IMR-90 (cell line): ENCODE results near the gene ZNF780B. TPM values are rescaled to one million over a fixed set of nuclear protein-coding genes. Genes with fewer than 3 reads are reported as not detected.

Experiments used
- ATAC-seq: fragments of 200-7000 bp; cut with Tn5 transposase; 2 replicates; pipeline ENCODE4 v1.9.1; 2020; ENCODE audit warnings: low read depth, mild to moderate bottlenecking, moderate library complexity
- BruUV-seq: library from RNA; stranded (reverse); fragments of 400-500 nt; replicated peaks from 2 replicates; lab custom pipeline; 2021; lab: Mats Ljungman, UMichigan
- CTCF ChIA-PET: fragments of 300-600 bp; formaldehyde crosslinking; extraction: SDS; loops from one replicate; lab custom pipeline; 2021; ENCODE audit warnings: antibody characterized with exemption; lab: Yijun Ruan, JAX
- POLR2A ChIA-PET: fragments of 300-600 bp; sonication (Branson Sonifier 250); formaldehyde crosslinking; loops from one replicate; lab custom pipeline; 2022; ENCODE audit warnings: antibody characterized with exemption; ENCODE audit not compliant: unreplicated experiment; lab: Charles Lee
- DNase-seq: peaks from one replicate; pipeline ENCODE4 v3.0.0; 2013
- H2AFZ ChIP-seq: replicated peaks from 2 replicates; pipeline ENCODE3; 2013; ENCODE audit warnings: low read length, mild to moderate bottlenecking; ENCODE audit not compliant: poor library complexity
- H2AK5ac ChIP-seq: 2 replicates; pipeline ENCODE4 v1.6.1; 2013; ENCODE audit warnings: low read depth, low read length, inconsistent platforms
- H2AK9ac ChIP-seq: replicated peaks from 2 replicates; pipeline ENCODE3; 2013; ENCODE audit warnings: mild to moderate bottlenecking, low read depth, low read length, moderate library complexity; ENCODE audit not compliant: poor library complexity
- H2BK120ac ChIP-seq: 2 replicates; pipeline ENCODE4 v1.6.1; 2013; ENCODE audit warnings: low read depth, low read length, inconsistent platforms
- H2BK15ac ChIP-seq: 3 replicates; pipeline ENCODE4 v1.6.1; 2013; ENCODE audit warnings: low read depth, low read length, inconsistent platforms
- H2BK20ac ChIP-seq: 2 replicates; pipeline ENCODE4 v1.6.1; 2013; ENCODE audit warnings: low read depth, mild to moderate bottlenecking, inconsistent platforms, low read length, moderate library complexity
- H2BK5ac ChIP-seq: 2 replicates; pipeline ENCODE4 v1.6.1; 2013; ENCODE audit warnings: mild to moderate bottlenecking, low read depth, low read length, inconsistent platforms; ENCODE audit not compliant: poor library complexity, severe bottlenecking
- H3K14ac ChIP-seq: replicated peaks from 2 replicates; pipeline ENCODE4 v1.6.1; 2013; ENCODE audit warnings: low read depth, low read length, inconsistent platforms
- H3K18ac ChIP-seq: 2 replicates; pipeline ENCODE4 v1.6.1; 2013; ENCODE audit warnings: low read depth, low read length, control low read depth
- H3K23ac ChIP-seq: 2 replicates; pipeline ENCODE4 v1.6.1; 2013; ENCODE audit warnings: low read depth, low read length, inconsistent platforms
- H3K27ac ChIP-seq: 2 replicates; pipeline ENCODE4 v1.5.1; 2013; ENCODE audit warnings: mild to moderate bottlenecking, control low read depth, low read length; ENCODE audit not compliant: insufficient read depth
- H3K27me3 ChIP-seq: 2 replicates; pipeline ENCODE4 v1.6.1; 2013; ENCODE audit warnings: low read length; ENCODE audit not compliant: control insufficient read depth, insufficient read depth
- H3K36me3 ChIP-seq: 2 replicates; pipeline ENCODE4 v1.6.1; 2013; ENCODE audit warnings: low read length, mixed read lengths; ENCODE audit not compliant: control insufficient read depth, insufficient read depth
- H3K4ac ChIP-seq: 2 replicates; pipeline ENCODE4 v1.6.1; 2013; ENCODE audit warnings: low read depth, low read length, inconsistent platforms
- H3K4me1 ChIP-seq: 2 replicates; pipeline ENCODE4 v1.6.1; 2013; ENCODE audit warnings: low read length, mixed read lengths; ENCODE audit not compliant: control insufficient read depth, insufficient read depth
- H3K4me2 ChIP-seq: 2 replicates; pipeline ENCODE4 v1.6.1; 2013; ENCODE audit warnings: low read depth, mild to moderate bottlenecking, control low read depth, low read length, moderate library complexity
- H3K4me3 ChIP-seq: 2 replicates; pipeline ENCODE4 v1.5.1; 2013; ENCODE audit warnings: low read depth, mild to moderate bottlenecking, control low read depth, low read length, moderate library complexity; ENCODE audit not compliant: insufficient read depth
- H3K56ac ChIP-seq: 2 replicates; pipeline ENCODE4 v1.6.1; 2013; ENCODE audit warnings: low read length, inconsistent platforms; ENCODE audit not compliant: insufficient read depth; ENCODE audit errors: extremely low read depth
- H3K79me1 ChIP-seq, 2 experiments: 2 replicates each; pipeline ENCODE4 v1.6.1; 2013; ENCODE audit warnings: low read length in 2 of 2, inconsistent platforms in 1 of 2, low read depth in 1 of 2
- H3K9ac ChIP-seq: 2 replicates; pipeline ENCODE4 v1.6.1; 2013; ENCODE audit warnings: low read depth, low read length, control low read depth
- H3K9me1 ChIP-seq: 2 replicates; pipeline ENCODE4 v1.6.1; 2013; ENCODE audit warnings: low read length, inconsistent platforms; ENCODE audit not compliant: insufficient read depth
- H3K9me3 ChIP-seq: 2 replicates; pipeline ENCODE4 v1.6.1; 2013; ENCODE audit warnings: low read length; ENCODE audit not compliant: control insufficient read depth, insufficient read depth
- H4K20me1 ChIP-seq: 2 replicates; pipeline ENCODE4 v1.6.1; 2013; ENCODE audit warnings: low read length, inconsistent platforms; ENCODE audit not compliant: insufficient read depth
- H4K5ac ChIP-seq: 2 replicates; pipeline ENCODE4 v1.6.1; 2013; ENCODE audit warnings: mild to moderate bottlenecking, low read depth, low read length, control low read depth
- H4K8ac ChIP-seq, 2 experiments: 2 replicates each; pipeline ENCODE4 v1.6.1; 2013; ENCODE audit warnings: low read depth in 2 of 2, low read length in 2 of 2, control low read depth in 1 of 2, inconsistent platforms in 1 of 2
- H4K91ac ChIP-seq: 2 replicates; pipeline ENCODE4 v1.6.1; 2013; ENCODE audit warnings: low read depth, low read length, inconsistent platforms; ENCODE audit not compliant: insufficient read depth
- BHLHE40 ChIP-seq: fragments of 150-350 bp; IDR thresholded peaks from 2 replicates; pipeline ENCODE4 v1.6.1; 2016; ENCODE audit warnings: mild to moderate bottlenecking, low read depth, low read length
- RCOR1 ChIP-seq: IDR thresholded peaks from 2 replicates; pipeline ENCODE4 v1.6.1; 2012; ENCODE audit warnings: mild to moderate bottlenecking, low read length, improper control_type of control experiment; ENCODE audit not compliant: insufficient replicate concordance
- SMC3 ChIP-seq: fragments of 150-350 bp; IDR thresholded peaks from 2 replicates; pipeline ENCODE4 v1.6.1; 2016; ENCODE audit warnings: low read depth, mild to moderate bottlenecking, antibody characterized with exemption, low read length, moderate library complexity
- WGBS, 2 experiments: methylation state at CpG; one replicate each; pipeline versions ENCODE4 v1.1.5 to v1.1.7; 2013; ENCODE audit warnings: missing lambda C conversion rate in 2 of 2; ENCODE audit not compliant: insufficient read length in 1 of 2; ENCODE audit errors: extremely low coverage in 2 of 2; 5-methylcytosine and 5-hydroxymethylcytosine counted together
- dilution Hi-C: fragments of 300-500 bp; cut with HindIII; formaldehyde crosslinking; loops from one replicate; pipeline ENCODE4 v1.14.3; 2018; ENCODE audit warnings: low sequenced_read_pairs; ENCODE audit not compliant: unreplicated experiment
- in situ Hi-C: fragments of 300-500 bp; cut with MboI; formaldehyde crosslinking; loops from 3 replicates; pipeline ENCODE4 v1.14.3; 2019; ENCODE audit warnings: low sequenced_read_pairs, inconsistent platforms, mixed read lengths
- intact Hi-C: fragments of 100-400 bp; cut with micrococcal nuclease; formaldehyde crosslinking; loops from 2 replicates; pipeline ENCODE4 v1.10.0; 2022
- polyA plus RNA-seq, 3 experiments: library from polyadenylated mRNA; depleted of rRNA; stranded (reverse); fragments of >200 nt; gene quantifications; 2 replicates each; pipeline ENCODE4 v1.2.3, GENCODE V29; 2012; ENCODE audit warnings: low replicate concordance in 1 of 3
- total RNA-seq: library from RNA; depleted of rRNA; stranded (reverse); fragments of >200 nt; gene quantifications from 2 replicates; pipeline ENCODE4 v1.2.3, GENCODE V29; 2012

The ZNF780B gene
- total and polyA plus RNA-seq, 2 of the 4 experiments (the other 2 are of a cell fraction): 3.7 to 19.9 TPM

- peak overlapping the region; percentile 48 for H2BK5ac ChIP-seq
- H3K9me3 ChIP-seq: no peaks in the 10 kb centered on the region
- TF ChIP-seq RCOR1 (no peak), BHLHE40 (no peak), SMC3 (no peak)
- 0 out of 3 replicates have a peak overlapping the region, but pooled peaks have one; percentile 78 for H2BK15ac ChIP-seq
- no peak overlapping the region for H2AK5ac ChIP-seq
- peak overlapping the region; percentile 91 for H3K4me3 ChIP-seq
- dilution Hi-C loops: no loop called here
- no peaks in the 10 kb centered on the region for H4K20me1 ChIP-seq
- in situ Hi-C loops: no loop called here
- peak overlapping the region; percentile 94 for H3K14ac ChIP-seq
- no peak overlapping the region; the same call in 1 of the 2 replicates for H3K4ac ChIP-seq
- no TSS peak for BruUV-seq
- H3K56ac ChIP-seq: peak overlapping the region; percentile 73; the same call in 1 of the 2 replicates
- no peaks in the 10 kb centered on the region; the same call in 1 of the 2 replicates for H3K9me1 ChIP-seq
- H2BK20ac ChIP-seq: no peak overlapping the region
- no peaks in the 10 kb centered on the region for H3K36me3 ChIP-seq
- no peak overlapping the region for H2AK9ac ChIP-seq
- peaks cover 15 to 20% of the 10 kb centered on the region in 2 experiments for H3K79me1 ChIP-seq
- H3K27me3 ChIP-seq: no peaks in the 10 kb centered on the region
- no peak overlapping the region; the same call in 1 of the 2 replicates for H3K18ac ChIP-seq
- peak overlapping the region; percentile 100 for H2AFZ ChIP-seq
- 0 out of 2 replicates have a peak overlapping the region, but pooled peaks have one; percentile 77 for H2BK120ac ChIP-seq
- H4K8ac ChIP-seq: peak overlapping the region; percentile 70 to 93
- H3K23ac ChIP-seq: peak overlapping the region; percentile 74; the same call in 1 of the 2 replicates
- peak overlapping the region; percentile 83 for H4K5ac ChIP-seq
- H3K9ac ChIP-seq: peak overlapping the region; percentile 77
- POLR2A ChIA-PET: interaction anchor here (0.5 kb wide), 1 partner anchor 300 kb away, joined by 3 read pairs; no protein-coding TSS in a partner anchor
- H3K4me1 ChIP-seq: no peaks in the 10 kb centered on the region
- 0 out of 2 replicates have a peak overlapping the region, but pooled peaks have one; percentile 75 for H4K91ac ChIP-seq
- peak overlapping the region; percentile 88 for H3K4me2 ChIP-seq
- H3K27ac ChIP-seq: peak overlapping the region; percentile 52
- CTCF ChIA-PET: no interaction called here
- ATAC-seq: peak; percentile 9; the same call in 1 of the 2 replicates
- WGBS, 2 experiments: no CpG with 5 or more reads among the region's 10 CpGs
- no peak for DNase-seq
- intact Hi-C loops: loop anchor here (2.0 kb wide), 2 partner anchors 35 to 249 kb away; partner anchors contain the start of gene ZNF780B
These were observed 35.4 kb upstream of the ZNF780B start for GRCh38 chr19:40091205-40092129.
